OCI-LY1 (cell line): ENCODE data around the gene BEX1.

ENCODE experiments used
- CTCF ChIP-seq: fragments of 200-600 bp; sonication (generic), shearing (Covaris generic); IDR thresholded peaks from 2 replicates; pipeline ENCODE4 v1.5.1; 2017; ENCODE audit warnings: mild to moderate bottlenecking, antibody characterized with exemption, low read length, moderate library complexity, mixed read lengths
- EZH2 ChIP-seq: fragments of 200-600 bp; sonication (generic), shearing (Covaris generic); IDR thresholded peaks from 2 replicates; pipeline ENCODE4 v1.8.0; 2017; ENCODE audit warnings: borderline replicate concordance, mixed run types, mild to moderate bottlenecking, antibody characterized with exemption, low read length, moderate library complexity, mixed read lengths

- TF ChIP-seq CTCF (no peak), EZH2 (no peak)
Observed at GRCh38 chrX:103100484-103100883, 36.5 kb upstream of the BEX1 start.
